Astrocyte of the cerebellum (primary cell): ENCODE data around the gene NPR3.

ENCODE experiments used
- DNase-seq: peaks from one replicate; pipeline ENCODE4 v3.0.0-alpha.2; 2011; ENCODE audit warnings: low read depth
- H3K4me3 ChIP-seq: 2 replicates; pipeline ENCODE4 v1.5.1; 2011; ENCODE audit warnings: mild to moderate bottlenecking, low read depth, low read length, moderate library complexity
- CTCF ChIP-seq: IDR thresholded peaks from 2 replicates; pipeline ENCODE4 v1.5.1; 2012; ENCODE audit warnings: low read length, low read depth, moderate library complexity, mild to moderate bottlenecking; ENCODE audit errors: missing control alignments
- in situ Hi-C: cut with HindIII; loops from 2 replicates; pipeline ENCODE4 v1.10.0; 2017; ENCODE audit warnings: low sequenced_read_pairs

The NPR3 gene

GRCh38 chr5:32711362-32711680 is 200 bp downstream of the NPR3 start:
- in situ Hi-C loops: loop anchor here (25.0 kb wide), 1 partner anchor 576 kb away; no protein-coding TSS in a partner anchor
- TF ChIP-seq CTCF: no peak
- DNase-seq: no peak
- H3K4me3 ChIP-seq: peak overlapping the region; percentile 31

- no peak for DNase-seq
- in situ Hi-C loops: loop anchor here (25.0 kb wide), 1 partner anchor 575 kb away; no protein-coding TSS in a partner anchor
- no peak for TF ChIP-seq CTCF
- H3K4me3 ChIP-seq: peak overlapping the region; percentile 31
Measured at GRCh38 chr5:32711681-32712480, 760 bp downstream of the NPR3 start.

GRCh38 chr5:32712481-32713360 is 1.6 kb downstream of the NPR3 start:
- TF ChIP-seq CTCF: peak; percentile 24
- no peak for DNase-seq
- H3K4me3 ChIP-seq: peak overlapping the region; percentile 31
- in situ Hi-C loops: loop anchor here (25.0 kb wide), 1 partner anchor 575 kb away; no protein-coding TSS in a partner anchor

GRCh38 chr5:32713361-32713769 is 2.2 kb downstream of the NPR3 start:
- in situ Hi-C loops: loop anchor here (25.0 kb wide), 1 partner anchor 574 kb away; no protein-coding TSS in a partner anchor
- H3K4me3 ChIP-seq: peak overlapping the region; percentile 31
- no peak for DNase-seq
- no peak for TF ChIP-seq CTCF

- peak overlapping the region; percentile 31 for H3K4me3 ChIP-seq
- DNase-seq: no peak
- in situ Hi-C loops: loop anchor here (25.0 kb wide), 1 partner anchor 573 kb away; no protein-coding TSS in a partner anchor
- no peak for TF ChIP-seq CTCF
Measured at GRCh38 chr5:32713770-32714381, 2.8 kb downstream of the NPR3 start.

GRCh38 chr5:32714836-32715235 is 3.7 kb downstream of the NPR3 start:
- TF ChIP-seq CTCF: no peak
- no peak for DNase-seq
- in situ Hi-C loops: loop anchor here (25.0 kb wide), 1 partner anchor 572 kb away; no protein-coding TSS in a partner anchor
- H3K4me3 ChIP-seq: no peak overlapping the region
